GM12892 (cell line): ENCODE results near the gene PPP2R1B.

ENCODE experiments used
- POLR2A ChIP-seq: IDR thresholded peaks from 2 replicates; pipeline ENCODE4 v1.6.1; 2011; ENCODE audit warnings: low read depth, low read length, control low read depth
- POLR2AphosphoS5 ChIP-seq: IDR thresholded peaks from 2 replicates; pipeline ENCODE4 v1.6.1; 2011; ENCODE audit warnings: low read depth, low read length, control low read depth

GRCh38 chr11:111735262-111736116, 30.7 kb downstream of the PPP2R1B start:
- TF ChIP-seq POLR2A, result no peak
- no peak for TF ChIP-seq POLR2AphosphoS5
